Testis (tissue), 3 donors: Measurements from ENCODE around the gene UNC50. TPM values are rescaled to one million over a fixed set of nuclear protein-coding genes. Genes with fewer than 3 reads are reported as not detected.

Source experiments
- DNase-seq: peaks from one replicate; pipeline ENCODE4 v3.0.0-alpha.2; 2019
- H3K27ac ChIP-seq, 2 donors: fragments of 200-600 bp; sonication (generic); one replicate each; pipeline ENCODE4 v1.5.1; 2019
- H3K27me3 ChIP-seq: fragments of 200-600 bp; sonication (generic); one replicate; pipeline ENCODE4 v1.5.1; 2019
- H3K36me3 ChIP-seq: fragments of 200-600 bp; sonication (generic); one replicate; pipeline ENCODE4 v1.5.1; 2017; ENCODE audit warnings: low read depth; ENCODE audit errors: missing control alignments
- H3K4me1 ChIP-seq: fragments of 200-600 bp; sonication (generic); one replicate; pipeline ENCODE4 v1.5.1; 2019
- H3K4me3 ChIP-seq, 2 donors: fragments of 200-600 bp; sonication (generic); one replicate each; pipeline ENCODE4 v1.5.1; 2017 to 2019
- H3K9me3 ChIP-seq: fragments of 200-600 bp; sonication (generic); one replicate; pipeline ENCODE4 v1.5.1; 2017
- POLR2A ChIP-seq: fragments of 450-650 bp; IDR thresholded peaks from one replicate; pipeline ENCODE4 v1.6.1; 2017; ENCODE audit warnings: antibody characterized with exemption, mild to moderate bottlenecking, moderate library complexity
- WGBS, 2 donors: methylation state at CpG; one replicate each; pipeline ENCODE4 v1.1.5; 2018; 5-methylcytosine and 5-hydroxymethylcytosine counted together
- intact Hi-C: fragments of 100-400 bp; cut with DNase I; formaldehyde crosslinking; loops from one replicate; pipeline ENCODE4 v1.15.1; 2023; ENCODE audit warnings: low total_unique reads
- polyA plus RNA-seq: library from polyadenylated mRNA; stranded (reverse); fragments of 350-450 nt; fragmentation: Illumina TruSeq; extraction: RNeasy Lipid Tissue Mini Kit (QIAGEN cat#74804); gene quantifications from one replicate; pipeline ENCODE4 v1.2.3, GENCODE V29; 2014; ENCODE audit warnings: low read depth, low replicate concordance; ENCODE audit not compliant: insufficient read depth
- total RNA-seq, 2 donors: library from RNA; depleted of rRNA; stranded (reverse); fragments of >200 nt; gene quantifications; one replicate each; pipeline ENCODE4 v1.2.3, GENCODE V29; 2016
- TF ChIP-seq, protein P1 (sequence below), 3 experiments: fragments of 450-650 bp in 2 of 3; fragments of 200-600 bp in 1 of 3; sonication (generic) in 1 of 3; IDR thresholded peaks; one replicate each; pipeline ENCODE4 v1.5.1; 2016 to 2019; ENCODE audit warnings: antibody characterized with exemption in 3 of 3, mild to moderate bottlenecking in 2 of 3, moderate library complexity in 1 of 3

UNC50 gene
- total and polyA plus RNA-seq, 3 donors from 2014 or later = 60.4 to 102 (median 60.8) TPM

DNA sequence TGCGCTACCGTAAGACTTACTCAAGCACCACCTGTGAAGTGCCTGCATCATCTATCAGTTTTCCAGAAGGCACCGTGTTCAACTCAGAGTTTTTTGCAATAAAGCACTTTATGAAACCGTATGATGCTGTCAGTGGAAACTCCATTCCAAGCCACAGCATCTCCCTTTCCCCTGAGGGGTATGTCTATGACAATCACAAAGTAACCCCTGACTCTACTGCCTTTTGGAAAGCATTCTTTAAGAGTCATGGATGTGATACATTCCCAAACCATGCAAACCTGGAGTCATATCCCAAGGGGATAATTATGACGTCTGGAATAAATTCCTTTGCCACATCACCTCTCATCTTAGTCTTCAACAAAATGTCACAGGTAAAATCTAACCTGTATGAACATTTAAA lies 39.2 kb downstream of the UNC50 start:
- Histone ChIP-seq H3K4me3 (no peak overlapping the region), H3K27ac (no peak overlapping the region), H3K27me3 (no peaks in the 10 kb centered on the region), H3K9me3 (no peaks in the 10 kb centered on the region), H3K4me1 (no peaks in the 10 kb centered on the region), H3K36me3 (no peaks in the 10 kb centered on the region)
- intact Hi-C loops = loop anchor here (10.0 kb wide), 1 partner anchor 187 kb away; no protein-coding TSS in a partner anchor
- TF ChIP-seq, protein P1, sequence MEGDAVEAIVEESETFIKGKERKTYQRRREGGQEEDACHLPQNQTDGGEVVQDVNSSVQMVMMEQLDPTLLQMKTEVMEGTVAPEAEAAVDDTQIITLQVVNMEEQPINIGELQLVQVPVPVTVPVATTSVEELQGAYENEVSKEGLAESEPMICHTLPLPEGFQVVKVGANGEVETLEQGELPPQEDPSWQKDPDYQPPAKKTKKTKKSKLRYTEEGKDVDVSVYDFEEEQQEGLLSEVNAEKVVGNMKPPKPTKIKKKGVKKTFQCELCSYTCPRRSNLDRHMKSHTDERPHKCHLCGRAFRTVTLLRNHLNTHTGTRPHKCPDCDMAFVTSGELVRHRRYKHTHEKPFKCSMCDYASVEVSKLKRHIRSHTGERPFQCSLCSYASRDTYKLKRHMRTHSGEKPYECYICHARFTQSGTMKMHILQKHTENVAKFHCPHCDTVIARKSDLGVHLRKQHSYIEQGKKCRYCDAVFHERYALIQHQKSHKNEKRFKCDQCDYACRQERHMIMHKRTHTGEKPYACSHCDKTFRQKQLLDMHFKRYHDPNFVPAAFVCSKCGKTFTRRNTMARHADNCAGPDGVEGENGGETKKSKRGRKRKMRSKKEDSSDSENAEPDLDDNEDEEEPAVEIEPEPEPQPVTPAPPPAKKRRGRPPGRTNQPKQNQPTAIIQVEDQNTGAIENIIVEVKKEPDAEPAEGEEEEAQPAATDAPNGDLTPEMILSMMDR (IDR thresholded peaks at IDR 0.05) = no peak
- TF ChIP-seq POLR2A = no peak
- DNase-seq = no peak
- 73 to 92% methylated on average over 5 of the region's 5 CpGs for whole genome bisulfite sequencing, 2 donors

DNA sequence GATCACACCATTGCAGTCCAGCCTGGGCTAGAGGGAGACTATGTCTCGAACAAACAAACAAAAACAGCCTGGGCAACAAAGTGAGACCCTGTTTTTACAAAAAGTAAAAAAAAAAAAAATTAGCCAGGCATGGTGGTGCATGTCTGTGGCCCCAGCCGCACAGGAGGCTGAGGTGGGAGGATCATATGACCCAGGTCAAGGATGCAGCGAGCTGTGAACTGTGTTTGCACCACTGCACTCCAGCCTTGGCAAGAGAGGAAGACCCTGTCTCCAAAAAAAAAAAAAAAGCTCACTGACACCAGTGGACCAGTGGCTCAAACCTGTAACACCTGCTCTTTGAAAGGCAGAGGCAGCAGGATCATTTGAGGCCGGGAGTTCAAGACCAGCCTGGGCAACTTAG lies 40.1 kb downstream of the UNC50 start:
- no peaks in the 10 kb centered on the region for H3K9me3 ChIP-seq
- H3K27ac ChIP-seq = no peak overlapping the region
- no peaks in the 10 kb centered on the region for H3K27me3 ChIP-seq
- no peak for TF ChIP-seq POLR2A
- TF ChIP-seq, protein P1 (IDR thresholded peaks at IDR 0.05) = no peak
- DNase-seq = no peak
- intact Hi-C loops = loop anchor here (10.0 kb wide), 1 partner anchor 186 kb away; no protein-coding TSS in a partner anchor
- WGBS, 2 donors = 74 to 84% methylated on average over 4 of the region's 4 CpGs
- H3K4me1 ChIP-seq = no peaks in the 10 kb centered on the region
- H3K4me3 ChIP-seq = no peak overlapping the region
- H3K36me3 ChIP-seq = no peaks in the 10 kb centered on the region

DNA sequence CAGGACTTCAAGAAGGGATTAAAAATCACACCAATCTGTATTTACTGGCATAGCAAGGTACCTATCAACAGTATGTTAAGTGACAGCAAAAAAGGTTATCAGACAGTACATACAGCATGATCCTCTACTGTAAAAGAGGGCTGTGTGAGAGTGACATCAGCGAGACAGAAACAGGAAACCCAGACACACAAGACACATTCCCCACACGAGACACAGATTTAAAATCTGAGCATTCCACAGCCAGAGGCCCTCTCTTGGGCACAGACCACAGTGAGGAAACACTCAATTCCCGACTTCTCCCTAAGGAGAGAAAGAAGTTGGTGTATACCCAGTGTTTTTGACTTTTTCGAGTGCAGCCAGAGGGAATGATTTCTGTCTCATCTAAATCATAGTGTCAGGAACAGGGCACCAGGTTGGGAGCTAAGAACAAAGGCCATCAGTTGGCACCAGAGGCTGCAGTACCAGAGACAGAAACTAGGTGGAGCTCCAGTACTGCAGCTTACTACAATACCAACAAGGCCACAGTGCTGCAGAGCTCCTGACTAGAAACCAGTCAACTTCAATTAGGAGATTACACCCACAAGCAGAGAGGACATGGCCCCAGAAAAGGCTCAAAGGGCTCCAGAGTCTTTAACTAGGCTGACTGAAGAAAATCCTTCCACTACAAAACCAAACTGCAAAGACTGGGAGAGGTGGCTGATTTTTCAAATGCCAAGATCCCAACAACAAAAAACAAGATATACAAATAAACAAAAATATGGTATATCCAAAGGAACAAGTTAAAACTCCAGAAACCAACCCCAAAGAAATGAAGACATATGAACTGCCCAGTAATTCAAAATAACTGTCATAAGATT lies 41.0 kb downstream of the UNC50 start:
- TF ChIP-seq, protein P1 (IDR thresholded peaks at IDR 0.05) = peak; percentile 94 to 97 (median 96)
- no peak for TF ChIP-seq POLR2A
- peak; percentile 93 for DNase-seq
- H3K27ac ChIP-seq = no peak overlapping the region
- no peaks in the 10 kb centered on the region for H3K4me1 ChIP-seq
- H3K36me3 ChIP-seq = no peaks in the 10 kb centered on the region
- H3K27me3 ChIP-seq = no peaks in the 10 kb centered on the region
- no peaks in the 10 kb centered on the region for H3K9me3 ChIP-seq
- H3K4me3 ChIP-seq = no peak overlapping the region
- WGBS, 2 donors = 48 to 55% methylated on average over 4 of the region's 4 CpGs
- intact Hi-C loops = loop anchor here (10.0 kb wide), 1 partner anchor 185 kb away; no protein-coding TSS in a partner anchor

DNA sequence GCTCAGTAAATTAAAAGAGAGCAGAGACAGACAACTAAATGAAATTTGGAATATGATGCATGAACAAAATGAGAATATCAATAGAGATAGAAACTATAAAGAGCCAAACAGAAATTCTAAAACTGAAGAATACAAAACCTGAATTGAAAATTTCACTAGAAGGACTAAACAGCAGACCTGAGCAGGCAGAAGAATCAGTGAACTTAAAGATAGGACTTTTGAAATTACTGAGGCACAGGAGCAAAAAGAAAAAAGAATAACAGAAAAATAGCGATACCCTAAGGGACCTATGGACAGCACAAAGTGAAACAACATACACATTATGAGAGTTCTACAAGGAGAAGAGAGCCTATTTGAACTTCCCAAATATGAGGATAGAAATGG lies 41.6 kb downstream of the UNC50 start:
- H3K27ac ChIP-seq = no peak overlapping the region
- H3K27me3 ChIP-seq = no peaks in the 10 kb centered on the region
- H3K4me1 ChIP-seq = no peaks in the 10 kb centered on the region
- H3K36me3 ChIP-seq = no peaks in the 10 kb centered on the region
- H3K4me3 ChIP-seq = no peak overlapping the region
- 79 to 90% methylated on average over 1 of the region's 1 CpG for WGBS, 2 donors
- no peak for TF ChIP-seq POLR2A
- TF ChIP-seq, protein P1 (IDR thresholded peaks at IDR 0.05) = no peak
- intact Hi-C loops = loop anchor here (10.0 kb wide), 1 partner anchor 185 kb away; no protein-coding TSS in a partner anchor
- no peaks in the 10 kb centered on the region for H3K9me3 ChIP-seq
- DNase-seq = no peak
